NCI-H1092 (cell line): ENCODE measurements around the gene NCLN.
"Not testable (repeated sequence)": the region's sequence is repeated elsewhere in the genome, so short reads cannot be mapped to it uniquely, and the experiment has no call there.

Experiments used
- DNase-seq: peaks from one replicate; lab custom pipeline; 2025; lab: John Stamatoyannopoulos, UW

NCLN gene

GRCh38 chr19:3183721-3184641 is 1.7 kb upstream of the NCLN start:
- DNase-seq: no peak

- DNase-seq: peak; percentile 65
Measured at GRCh38 chr19:3184847-3185460, 776 bp upstream of the NCLN start.

GRCh38 chr19:3186160-3186688 is 494 bp downstream of the NCLN start:
- DNase-seq: no peak

DNA sequence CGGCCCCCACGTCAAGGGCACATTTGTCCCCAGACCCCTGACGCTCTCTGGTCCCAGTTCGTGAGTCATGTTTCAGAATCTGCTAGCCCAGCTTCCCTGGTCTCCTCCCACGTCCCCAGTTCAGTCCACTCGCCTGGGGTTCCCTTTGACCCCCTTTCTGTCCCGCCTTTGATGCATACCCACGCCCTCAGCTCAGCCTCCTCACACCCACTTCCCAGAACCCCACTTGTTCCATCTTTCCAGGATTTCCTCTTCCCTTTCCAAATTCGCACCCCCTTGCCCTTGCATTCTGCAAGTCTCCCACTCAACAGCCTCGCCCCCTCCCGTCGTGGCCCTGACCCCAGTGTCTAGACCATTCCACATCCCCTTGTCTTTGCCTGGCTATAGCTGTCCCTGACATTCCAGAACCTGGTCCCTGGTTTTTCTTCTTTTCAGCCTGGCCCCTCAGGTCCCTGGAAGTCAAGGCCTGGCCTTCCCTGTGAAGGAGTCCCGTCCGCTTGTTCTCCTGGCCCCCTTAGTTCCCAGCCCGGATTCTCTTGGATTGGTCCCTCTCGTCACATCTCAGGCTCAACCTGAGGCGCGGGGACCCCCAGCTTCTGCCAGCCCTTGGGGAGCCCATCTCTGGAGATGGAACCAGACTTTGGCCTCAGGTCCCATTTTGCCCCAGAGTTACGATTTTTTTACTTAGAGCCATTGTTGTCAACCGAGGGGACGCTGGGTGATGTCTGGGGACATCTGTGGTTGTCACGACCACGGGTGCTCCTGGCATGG is 1.3 kb downstream of the NCLN start:
- DNase-seq: no peak

DNA sequence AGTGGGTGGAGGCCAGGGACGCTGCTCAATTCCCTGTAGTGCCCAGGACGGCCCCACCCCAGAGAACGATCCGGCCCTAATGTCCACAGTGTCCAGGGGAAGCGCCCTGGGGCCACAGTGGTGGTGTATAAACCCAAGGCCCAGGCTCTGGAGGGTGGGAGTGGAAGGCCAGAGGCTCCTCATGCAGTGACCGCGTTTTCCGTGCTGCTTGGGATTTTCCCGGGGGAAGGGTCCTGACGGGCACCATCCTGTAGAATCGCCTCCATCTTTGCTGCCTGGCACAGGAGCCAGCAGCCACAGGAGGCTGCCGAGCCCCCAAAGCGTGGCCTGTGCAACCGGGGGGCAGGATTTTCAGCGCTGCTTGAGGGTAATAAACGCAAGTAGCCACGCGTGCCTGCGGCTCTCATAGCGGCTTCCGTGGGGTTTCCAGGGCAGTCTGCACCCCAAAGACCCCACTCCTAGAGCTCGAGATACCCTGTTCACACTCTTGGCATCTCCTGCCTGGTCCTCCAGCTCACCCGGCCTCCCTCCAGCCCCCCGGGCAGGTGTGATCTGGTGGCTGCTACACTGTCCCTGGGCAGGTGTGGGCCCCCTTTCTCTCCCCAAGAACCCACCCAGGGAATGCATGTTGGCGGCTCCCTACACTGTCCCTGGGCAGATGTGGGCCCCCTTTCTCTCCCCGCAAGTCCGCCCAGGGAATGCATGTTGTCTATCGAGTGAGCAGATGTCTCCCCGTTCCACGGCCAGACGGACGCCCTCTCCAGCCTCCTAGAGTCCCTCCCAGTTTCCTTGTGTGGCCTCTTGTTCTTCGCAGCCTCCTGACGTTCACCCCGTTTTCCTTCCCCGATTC is 2.2 kb downstream of the NCLN start:
- DNase-seq: no peak

DNA sequence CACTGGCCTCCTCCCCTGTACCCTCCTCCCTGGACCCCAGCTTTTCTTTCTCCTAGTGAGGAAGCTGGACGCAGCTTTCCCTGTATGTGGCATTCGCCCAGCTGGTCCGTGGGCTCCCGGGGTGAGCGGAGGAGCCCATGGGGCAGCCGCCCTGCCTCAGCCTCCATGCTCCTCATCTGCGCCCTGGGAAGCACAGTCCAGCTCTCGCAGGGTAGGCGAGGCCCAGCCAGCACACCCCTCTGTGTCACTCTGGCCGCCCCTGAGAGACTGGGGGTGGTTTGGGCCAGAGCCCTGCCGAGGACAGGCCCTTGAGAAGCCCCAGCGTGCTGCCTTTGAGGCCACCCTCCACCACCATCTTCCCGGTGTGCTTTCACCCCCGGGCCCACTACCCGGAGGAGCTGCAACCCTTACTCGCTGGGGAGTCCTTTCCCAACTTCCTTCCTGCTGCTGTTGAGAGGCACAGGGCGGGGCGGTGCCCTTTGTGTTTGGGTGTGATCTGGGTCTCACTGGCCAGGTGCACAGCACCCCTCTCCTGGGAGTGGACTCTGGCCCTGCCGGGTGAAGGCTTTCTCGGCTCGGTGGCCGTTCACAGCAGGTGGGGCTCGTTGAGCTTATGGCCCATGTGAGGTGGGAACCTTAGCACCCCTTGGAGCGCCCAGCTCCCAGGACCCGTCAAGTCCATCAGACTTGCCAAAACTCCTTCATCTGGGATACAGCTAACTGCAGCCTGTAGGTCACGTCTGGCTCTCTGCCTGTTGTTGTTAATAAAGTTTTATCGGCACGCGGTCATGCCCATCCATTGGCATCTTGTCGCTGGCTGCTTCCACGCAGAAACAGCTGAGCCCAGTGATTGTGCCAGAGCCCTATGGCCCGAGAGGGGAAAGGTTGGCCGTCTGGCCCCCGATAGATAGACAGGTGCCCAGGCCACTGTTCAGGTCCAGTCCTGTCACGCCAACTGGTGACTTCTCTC is 3.2 kb downstream of the NCLN start:
- no peak for DNase-seq

DNA sequence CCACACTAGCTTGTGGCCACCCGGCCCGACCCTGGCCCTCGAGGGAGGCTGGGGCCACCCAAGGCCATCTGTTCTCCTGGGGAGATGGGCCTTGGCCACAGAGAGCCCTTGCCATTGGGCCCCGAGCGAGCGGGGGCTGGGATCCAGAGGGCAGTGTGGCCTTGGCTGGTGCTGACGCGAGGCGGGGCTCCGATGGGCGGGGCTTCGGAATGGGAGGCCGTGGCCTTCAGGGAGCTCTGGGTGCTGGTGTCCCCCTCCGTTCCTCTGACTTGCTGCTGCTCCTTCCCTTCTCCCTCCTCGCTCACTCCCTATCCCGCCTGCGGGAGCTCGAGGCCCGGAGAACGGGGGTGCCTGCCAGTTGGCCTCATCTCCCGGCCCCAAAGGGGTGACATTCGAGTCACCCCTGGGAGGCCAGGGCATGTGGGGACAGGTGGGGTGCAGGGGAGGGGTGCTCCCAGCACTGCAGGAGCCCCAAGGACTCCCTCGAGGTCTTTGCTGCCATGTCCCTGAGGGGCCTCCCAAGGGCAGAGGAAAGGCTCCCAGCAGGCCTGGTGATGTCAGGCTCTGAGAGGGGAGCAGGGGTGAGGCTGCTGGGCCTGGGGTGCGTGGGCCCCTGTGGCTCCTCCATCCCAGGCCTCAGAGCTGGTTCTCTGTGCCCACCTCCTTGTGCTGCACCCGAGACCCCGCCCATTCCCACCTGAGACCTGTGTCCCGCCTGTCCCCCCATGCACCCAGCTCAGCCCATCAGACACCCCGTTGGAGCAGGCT is 4.2 kb downstream of the NCLN start:
- no peak for DNase-seq

GRCh38 chr19:3190470-3190770 is 4.7 kb downstream of the NCLN start:
- no peak for DNase-seq

DNA sequence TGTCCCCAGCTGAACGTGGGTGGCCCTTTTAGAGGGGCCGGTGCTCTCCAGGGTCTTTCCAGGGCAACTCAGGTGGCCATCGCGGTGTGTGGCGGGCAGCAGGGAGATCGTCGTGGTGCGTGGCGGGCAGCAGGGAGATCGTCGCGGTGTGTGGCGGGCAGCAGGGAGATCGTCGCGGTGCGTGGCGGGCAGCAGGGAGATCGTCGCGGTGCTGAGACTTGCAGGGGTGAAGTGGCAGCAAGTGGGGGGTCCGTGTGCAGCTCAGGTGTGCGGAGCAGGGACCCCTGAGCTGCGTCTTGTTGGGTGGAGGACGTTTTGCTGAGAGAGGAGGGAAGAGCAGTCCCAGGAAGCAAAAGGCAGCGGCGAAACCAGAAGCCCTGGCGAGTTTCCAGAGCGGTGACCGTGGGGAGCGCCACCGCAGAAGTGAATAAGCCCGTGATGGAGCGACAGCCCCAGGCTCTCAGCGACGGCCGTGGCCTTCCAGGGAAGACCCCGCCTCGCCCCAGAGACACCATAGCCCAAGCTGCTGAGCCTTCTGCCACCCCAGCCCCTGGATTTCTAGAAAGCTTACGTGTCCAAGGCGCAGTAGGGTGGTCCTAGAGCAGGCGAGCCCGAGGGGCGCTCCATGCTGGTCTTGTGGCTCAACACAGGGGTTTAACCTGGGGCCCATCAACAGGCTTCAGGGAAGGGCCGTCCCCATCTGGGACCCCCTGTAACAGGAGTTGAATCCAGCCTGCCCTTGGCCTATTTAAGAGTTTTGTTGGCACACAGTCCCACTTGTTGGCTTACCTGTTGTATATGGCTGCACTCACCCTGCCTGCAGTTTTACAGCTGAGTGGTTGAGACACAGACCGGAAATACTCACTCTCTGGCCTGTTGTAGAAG is 5.4 kb downstream of the NCLN start:
- DNase-seq: no peak

DNA sequence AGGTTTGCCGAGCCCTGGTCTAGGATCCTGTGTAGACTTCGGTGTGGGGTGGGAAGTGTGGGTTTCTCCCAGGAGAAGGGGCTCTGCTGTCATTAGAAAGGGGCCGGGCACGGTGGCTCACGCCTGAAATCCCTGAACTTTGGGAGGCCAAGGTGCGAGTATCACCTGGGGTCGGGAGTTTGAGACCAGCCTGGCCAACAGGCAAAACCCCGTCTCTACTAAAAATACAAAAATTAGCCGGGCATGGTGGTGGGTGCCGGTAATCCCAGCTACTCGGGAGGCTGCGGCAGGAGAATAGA is 6.0 kb downstream of the NCLN start:
- not testable (repeated sequence) for DNase-seq

DNA sequence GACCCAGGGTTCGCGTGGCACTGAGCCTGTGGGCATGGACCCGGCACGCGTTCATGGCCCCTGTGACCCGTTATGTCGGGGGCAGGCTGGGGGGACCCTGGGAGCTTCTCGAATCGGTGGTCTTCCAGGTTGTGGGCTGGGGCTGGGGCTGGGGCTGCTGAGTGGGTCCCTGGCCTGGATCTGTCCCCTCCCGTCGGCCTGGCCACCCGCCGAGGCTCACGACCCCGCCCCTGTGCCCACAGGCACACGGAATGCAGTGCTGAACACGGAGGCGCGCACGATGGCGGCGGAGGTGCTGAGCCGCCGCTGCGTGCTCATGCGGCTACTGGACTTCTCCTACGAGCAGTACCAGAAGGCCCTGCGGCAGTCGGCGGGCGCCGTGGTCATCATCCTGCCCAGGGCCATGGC is 6.5 kb downstream of the NCLN start:
- no peak for DNase-seq

DNA sequence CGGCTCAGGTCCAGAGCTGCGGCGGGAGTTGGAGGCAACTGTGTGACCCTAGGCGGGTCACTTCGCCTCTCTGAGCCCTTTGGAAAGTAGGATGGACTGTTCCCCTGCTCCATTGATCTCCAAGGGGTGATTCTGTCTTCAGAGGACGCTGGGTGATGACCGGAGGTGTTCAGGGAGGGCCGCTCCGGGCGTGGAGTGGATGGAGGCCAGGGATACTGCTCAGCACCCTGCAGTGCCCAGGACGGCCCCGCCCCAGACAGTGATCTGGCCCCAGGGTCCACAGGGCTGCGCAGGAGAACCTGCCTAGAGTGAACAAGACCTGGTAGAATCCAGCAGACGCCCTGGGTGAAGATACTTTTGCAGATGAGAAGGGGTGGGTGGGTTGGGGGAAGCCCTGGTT is 7.0 kb downstream of the NCLN start:
- DNase-seq: no peak

DNA sequence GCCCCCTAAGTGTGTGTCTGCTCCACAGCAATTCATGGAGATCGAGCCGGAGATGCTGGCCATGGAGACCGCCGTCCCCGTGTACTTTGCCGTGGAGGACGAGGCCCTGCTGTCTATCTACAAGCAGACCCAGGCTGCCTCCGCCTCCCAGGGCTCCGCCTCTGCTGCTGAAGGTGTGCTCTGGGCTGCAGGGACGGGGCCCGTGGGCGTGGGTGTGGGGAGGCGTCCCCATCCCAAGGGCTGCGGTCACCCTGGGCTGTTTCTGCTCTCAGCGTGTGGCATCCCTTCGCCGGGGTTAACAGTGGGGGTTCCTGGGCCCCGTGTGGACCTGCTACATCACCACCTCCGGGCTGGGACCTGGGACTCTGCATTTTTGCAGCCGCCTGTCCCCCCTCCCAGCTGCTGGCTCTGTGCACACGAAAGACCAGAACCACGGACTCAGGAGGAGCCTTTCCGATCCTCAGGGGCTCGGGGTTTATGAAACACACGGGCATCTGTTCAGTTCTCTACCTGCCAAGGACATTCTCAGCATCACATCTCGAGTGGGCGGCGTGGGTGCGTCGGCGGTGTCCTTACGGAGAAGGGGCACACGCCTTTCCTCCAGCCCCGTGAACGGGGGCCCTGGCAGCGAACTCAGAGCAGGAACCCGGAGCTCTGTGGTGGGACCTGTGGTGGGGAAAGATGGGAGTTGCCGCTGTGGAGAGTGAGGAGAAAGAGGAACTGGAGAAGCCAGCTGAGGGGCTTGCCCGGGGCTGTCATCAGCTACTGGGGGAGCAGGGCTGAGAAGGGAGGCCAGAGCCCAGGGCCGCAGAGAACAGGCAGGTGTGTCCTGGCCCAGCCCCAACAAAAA is 7.8 kb downstream of the NCLN start:
- no peak for DNase-seq

- DNase-seq: no peak
Measured at GRCh38 chr19:3194106-3195087, 8.7 kb downstream of the NCLN start.

DNA sequence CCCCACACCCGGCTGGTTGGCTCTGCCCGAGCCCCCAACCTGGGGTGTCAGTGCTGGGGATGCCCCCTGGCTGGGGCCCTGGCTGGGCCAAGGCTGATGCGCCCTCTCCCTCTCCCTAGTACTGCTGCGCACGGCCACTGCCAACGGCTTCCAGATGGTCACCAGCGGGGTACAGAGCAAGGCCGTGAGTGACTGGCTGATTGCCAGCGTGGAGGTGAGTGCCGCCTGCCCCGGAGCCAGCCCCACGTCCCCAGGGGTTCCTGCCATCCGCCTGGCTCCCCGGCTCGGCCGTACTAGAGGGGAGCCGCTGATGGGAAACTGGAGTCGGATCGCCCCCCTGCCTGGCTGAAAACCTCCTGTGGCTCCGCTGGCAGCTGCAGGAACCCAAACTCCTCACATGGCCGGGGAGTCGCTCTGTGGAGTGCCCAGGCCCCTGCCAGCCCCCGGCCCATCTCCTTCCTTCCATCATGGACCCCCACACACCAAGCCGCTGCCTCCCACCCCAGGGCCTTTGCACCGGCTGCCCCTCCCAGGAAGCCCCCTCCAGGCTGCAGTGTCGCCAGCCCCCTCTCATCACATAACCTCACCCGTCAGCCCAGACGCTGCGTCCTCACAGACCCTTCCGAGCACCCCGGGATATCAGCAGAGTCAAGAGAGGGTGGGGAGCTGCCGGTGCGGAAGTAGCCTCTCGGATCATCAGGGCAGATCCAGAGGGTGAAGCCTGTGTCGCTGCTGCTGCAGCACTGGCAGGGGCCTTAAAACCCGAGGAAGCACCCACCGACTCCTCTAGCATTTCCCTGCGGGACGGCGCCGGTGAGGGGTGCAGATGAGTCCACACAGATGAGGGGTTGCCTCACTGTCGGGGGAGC is 10.6 kb downstream of the NCLN start:
- no peak for DNase-seq

GRCh38 chr19:3196933-3197205 is 11.1 kb downstream of the NCLN start:
- no peak for DNase-seq
